Measurements from ENCODE around the gene GDPD5.
A peak's percentile ranks its signal among the peaks of the same experiment; 100 is the strongest.

GDPD5 gene

GRCh38 chr11:75480185-75481175 is 45.3 kb downstream of the GDPD5 start:
- Histone ChIP-seq H3K4me1 (ENCODE audit: control insufficient read depth, insufficient read depth, low read length) (no peaks in the 10 kb centered on the region), H3K9ac (ENCODE audit: low read length) (no peak overlapping the region), H3K9me3 (ENCODE audit: control insufficient read depth, low read length) (no peaks in the 10 kb centered on the region), H3K36me3 (ENCODE audit: control insufficient read depth, insufficient read depth, low read length, severe bottlenecking) (no peaks in the 10 kb centered on the region), H3K27me3 (replicated peaks; ENCODE audit: control insufficient read depth, insufficient read depth, low read length) (no peaks in the 10 kb centered on the region), H3K4me3 (ENCODE audit: low read length) (no peak overlapping the region)
- no peak for DNase-seq (ENCODE audit: low read depth)

- Histone ChIP-seq H3K9ac (ENCODE audit: low read length) (no peak overlapping the region), H3K4me3 (ENCODE audit: low read length) (no peak overlapping the region), H3K36me3 (ENCODE audit: control insufficient read depth, insufficient read depth, low read length, severe bottlenecking) (no peaks in the 10 kb centered on the region), H3K4me1 (ENCODE audit: control insufficient read depth, insufficient read depth, low read length) (peaks cover 3% of the 10 kb centered on the region), H3K9me3 (ENCODE audit: control insufficient read depth, low read length) (no peaks in the 10 kb centered on the region), H3K27me3 (replicated peaks; ENCODE audit: control insufficient read depth, insufficient read depth, low read length) (no peaks in the 10 kb centered on the region)
- DNase-seq (ENCODE audit: low read depth): no peak
Observed at GRCh38 chr11:75479597-75480145, 46.1 kb downstream of the GDPD5 start.

- H3K4me3 ChIP-seq (ENCODE audit: low read length): no peak overlapping the region
- no peak overlapping the region for H3K9ac ChIP-seq (ENCODE audit: low read length)
- peaks cover 9% of the 10 kb centered on the region for H3K4me1 ChIP-seq (ENCODE audit: control insufficient read depth, insufficient read depth, low read length)
- no peaks in the 10 kb centered on the region for H3K27me3 ChIP-seq (replicated peaks; ENCODE audit: control insufficient read depth, insufficient read depth, low read length)
- DNase-seq (ENCODE audit: low read depth): no peak
- H3K36me3 ChIP-seq (ENCODE audit: control insufficient read depth, insufficient read depth, low read length, severe bottlenecking): no peaks in the 10 kb centered on the region
- no peaks in the 10 kb centered on the region for H3K9me3 ChIP-seq (ENCODE audit: control insufficient read depth, low read length)
Observed at GRCh38 chr11:75478783-75479596, 46.8 kb downstream of the GDPD5 start.

- H3K27me3 ChIP-seq (replicated peaks; ENCODE audit: control insufficient read depth, insufficient read depth, low read length): no peaks in the 10 kb centered on the region
- H3K36me3 ChIP-seq (ENCODE audit: control insufficient read depth, insufficient read depth, low read length, severe bottlenecking): no peaks in the 10 kb centered on the region
- H3K9ac ChIP-seq (ENCODE audit: low read length): no peak overlapping the region
- no peak for DNase-seq (ENCODE audit: low read depth)
- H3K4me1 ChIP-seq (ENCODE audit: control insufficient read depth, insufficient read depth, low read length): peaks cover 10% of the 10 kb centered on the region
- no peaks in the 10 kb centered on the region for H3K9me3 ChIP-seq (ENCODE audit: control insufficient read depth, low read length)
- no peak overlapping the region for H3K4me3 ChIP-seq (ENCODE audit: low read length)
Observed at GRCh38 chr11:75477614-75477935, 48.2 kb downstream of the GDPD5 start.

- Histone ChIP-seq H3K4me1 (ENCODE audit: control insufficient read depth, insufficient read depth, low read length) (peaks cover 10% of the 10 kb centered on the region), H3K27me3 (replicated peaks; ENCODE audit: control insufficient read depth, insufficient read depth, low read length) (no peaks in the 10 kb centered on the region), H3K36me3 (ENCODE audit: control insufficient read depth, insufficient read depth, low read length, severe bottlenecking) (no peaks in the 10 kb centered on the region), H3K9me3 (ENCODE audit: control insufficient read depth, low read length) (no peaks in the 10 kb centered on the region), H3K9ac (ENCODE audit: low read length) (no peak overlapping the region), H3K4me3 (ENCODE audit: low read length) (no peak overlapping the region)
- no peak for DNase-seq (ENCODE audit: low read depth)
Observed at GRCh38 chr11:75476739-75477613, 48.8 kb downstream of the GDPD5 start.

GRCh38 chr11:75475767-75476650 is 49.7 kb downstream of the GDPD5 start:
- no peaks in the 10 kb centered on the region for H3K36me3 ChIP-seq (ENCODE audit: control insufficient read depth, insufficient read depth, low read length, severe bottlenecking)
- DNase-seq (ENCODE audit: low read depth): no peak

GRCh38 chr11:75474878-75475766 is 50.6 kb downstream of the GDPD5 start:
- H3K27me3 ChIP-seq (replicated peaks; ENCODE audit: control insufficient read depth, insufficient read depth, low read length): no peaks in the 10 kb centered on the region
- H3K9me3 ChIP-seq (ENCODE audit: control insufficient read depth, low read length): no peaks in the 10 kb centered on the region
- H3K4me3 ChIP-seq (ENCODE audit: low read length): no peak overlapping the region
- peak; percentile 42 for DNase-seq (ENCODE audit: low read depth)
- no peak overlapping the region for H3K9ac ChIP-seq (ENCODE audit: low read length)
- peaks cover 10% of the 10 kb centered on the region for H3K4me1 ChIP-seq (ENCODE audit: control insufficient read depth, insufficient read depth, low read length)
- no peaks in the 10 kb centered on the region for H3K36me3 ChIP-seq (ENCODE audit: control insufficient read depth, insufficient read depth, low read length, severe bottlenecking)

More at GRCh38 chr11:75475767-75476650, 49.7 kb downstream of the GDPD5 start:
- Histone ChIP-seq H3K9ac (ENCODE audit: low read length) (no peak overlapping the region), H3K27me3 (replicated peaks; ENCODE audit: control insufficient read depth, insufficient read depth, low read length) (no peaks in the 10 kb centered on the region), H3K4me3 (ENCODE audit: low read length) (no peak overlapping the region), H3K4me1 (ENCODE audit: control insufficient read depth, insufficient read depth, low read length) (peaks cover 10% of the 10 kb centered on the region), H3K9me3 (ENCODE audit: control insufficient read depth, low read length) (no peaks in the 10 kb centered on the region)

- Histone ChIP-seq H3K4me3 (ENCODE audit: low read length) (no peak overlapping the region), H3K9me3 (ENCODE audit: control insufficient read depth, low read length) (no peaks in the 10 kb centered on the region), H3K27me3 (replicated peaks; ENCODE audit: control insufficient read depth, insufficient read depth, low read length) (no peaks in the 10 kb centered on the region), H3K36me3 (ENCODE audit: control insufficient read depth, insufficient read depth, low read length, severe bottlenecking) (no peaks in the 10 kb centered on the region), H3K4me1 (ENCODE audit: control insufficient read depth, insufficient read depth, low read length) (peaks cover 10% of the 10 kb centered on the region), H3K9ac (ENCODE audit: low read length) (peak overlapping the region; percentile 13)
- no peak for DNase-seq (ENCODE audit: low read depth)
Observed at GRCh38 chr11:75474240-75474639, 51.5 kb downstream of the GDPD5 start.

GRCh38 chr11:75473684-75474083 is 52.1 kb downstream of the GDPD5 start:
- Histone ChIP-seq H3K4me3 (ENCODE audit: low read length) (no peak overlapping the region), H3K4me1 (ENCODE audit: control insufficient read depth, insufficient read depth, low read length) (peaks cover 14% of the 10 kb centered on the region), H3K9me3 (ENCODE audit: control insufficient read depth, low read length) (no peaks in the 10 kb centered on the region), H3K36me3 (ENCODE audit: control insufficient read depth, insufficient read depth, low read length, severe bottlenecking) (no peaks in the 10 kb centered on the region), H3K27me3 (replicated peaks; ENCODE audit: control insufficient read depth, insufficient read depth, low read length) (no peaks in the 10 kb centered on the region), H3K9ac (ENCODE audit: low read length) (peak overlapping the region; percentile 13)
- no peak for DNase-seq (ENCODE audit: low read depth)

All from adipocyte (in vitro differentiated cells).